Measurements from ENCODE around the gene G6PC2. TPM values are rescaled to one million over a fixed set of nuclear protein-coding genes. Genes with fewer than 3 reads are reported as not detected.

Gene G6PC2
- polyA plus RNA-seq, 3 donors: 0.05 TPM; not detected in 2

- no peak for DNase-seq (ENCODE audit: extremely low read depth in 1 of 11, low read depth in 9 of 11, low spot score in 4 of 11)
Observed at GRCh38 chr2:168935810-168936581, 34.9 kb downstream of the G6PC2 start.

GRCh38 chr2:168939061-168939460 is 38.0 kb downstream of the G6PC2 start:
- DNase-seq (ENCODE audit: extremely low read depth in 1 of 11, low read depth in 9 of 11, low spot score in 4 of 11): no peak

- DNase-seq (ENCODE audit: extremely low read depth in 1 of 11, low read depth in 9 of 11, low spot score in 4 of 11): no peak
Observed at GRCh38 chr2:168939918-168940317, 38.8 kb downstream of the G6PC2 start.

GRCh38 chr2:168941297-168941696 is 40.2 kb downstream of the G6PC2 start:
- DNase-seq (ENCODE audit: extremely low read depth in 1 of 11, low read depth in 9 of 11, low spot score in 4 of 11): no peak

- DNase-seq (ENCODE audit: extremely low read depth in 1 of 11, low read depth in 9 of 11, low spot score in 4 of 11): no peak
Observed at GRCh38 chr2:168944065-168944464, 43.0 kb downstream of the G6PC2 start.

GRCh38 chr2:168945508-168945907 is 44.4 kb downstream of the G6PC2 start:
- DNase-seq (ENCODE audit: extremely low read depth in 1 of 11, low read depth in 9 of 11, low spot score in 4 of 11): no peak

GRCh38 chr2:168948621-168949212 is 47.6 kb downstream of the G6PC2 start:
- DNase-seq (ENCODE audit: extremely low read depth in 1 of 11, low read depth in 9 of 11, low spot score in 4 of 11): no peak

- DNase-seq (ENCODE audit: extremely low read depth in 1 of 11, low read depth in 9 of 11, low spot score in 4 of 11): no peak
Observed at GRCh38 chr2:168949324-168949723, 48.2 kb downstream of the G6PC2 start.

GRCh38 chr2:168951871-168952270 is 50.8 kb downstream of the G6PC2 start:
- no peak for DNase-seq (ENCODE audit: extremely low read depth in 1 of 11, low read depth in 9 of 11, low spot score in 4 of 11)

GRCh38 chr2:168952424-168952823 is 51.3 kb downstream of the G6PC2 start:
- no peak for DNase-seq (ENCODE audit: extremely low read depth in 1 of 11, low read depth in 9 of 11, low spot score in 4 of 11)

- no peak for DNase-seq (ENCODE audit: extremely low read depth in 1 of 11, low read depth in 9 of 11, low spot score in 4 of 11)
Observed at GRCh38 chr2:168954256-168954655, 53.2 kb downstream of the G6PC2 start.

GRCh38 chr2:168955321-168955720 is 54.2 kb downstream of the G6PC2 start:
- DNase-seq (ENCODE audit: extremely low read depth in 1 of 11, low read depth in 9 of 11, low spot score in 4 of 11): no peak

GRCh38 chr2:168956392-168956791 is 55.3 kb downstream of the G6PC2 start:
- no peak for DNase-seq (ENCODE audit: extremely low read depth in 1 of 11, low read depth in 9 of 11, low spot score in 4 of 11)

Other genes with a start within 250 kb of the G6PC2 start
- 10 to 100 TPM; 32.2 to 44.5 (median 37.0) TPM for gene NOSTRIN, start 98.7 kb upstream of the G6PC2 start, polyA plus RNA-seq (ENCODE audit: insufficient read length in 3 of 3)
- 10 to 100 TPM; 16.1 to 24.9 (median 23.3) TPM for gene SPC25, start 10.9 kb upstream of the G6PC2 start, polyA plus RNA-seq (ENCODE audit: insufficient read length in 3 of 3)
- gene ABCB11, start 130.0 kb downstream of the G6PC2 start, polyA plus RNA-seq (ENCODE audit: insufficient read length in 3 of 3): under 1 TPM in 2 of 3 donors, not detected in 1; 0.05 to 0.15 TPM
- under 1 TPM; 0.18 to 0.69 (median 0.58) TPM for gene DHRS9, start 168.3 kb downstream of the G6PC2 start, polyA plus RNA-seq (ENCODE audit: insufficient read length in 3 of 3)